Endodermal cell (in vitro differentiated cells): ENCODE results near the gene PCDHA4. TPM values are rescaled to one million over a fixed set of nuclear protein-coding genes. Genes with fewer than 3 reads are reported as not detected.
A peak's percentile ranks its signal among the peaks of the same experiment; 100 is the strongest.
"Not testable (repeated sequence)": the region's sequence is repeated elsewhere in the genome, so short reads cannot be mapped to it uniquely, and the experiment has no call there.

Experiments
- DNase-seq: peaks from one replicate; pipeline ENCODE4 v3.0.0-alpha.2; 2017
- H3K27ac ChIP-seq: 2 replicates; pipeline ENCODE4 v1.5.1; 2013; ENCODE audit warnings: mild to moderate bottlenecking, low read depth, low read length, moderate library complexity
- H3K27me3 ChIP-seq: 2 replicates; pipeline ENCODE4 v1.6.1; 2013; ENCODE audit warnings: mild to moderate bottlenecking, low read length, moderate library complexity; ENCODE audit not compliant: insufficient read depth, control insufficient read depth, poor library complexity, severe bottlenecking
- H3K36me3 ChIP-seq: 2 replicates; pipeline ENCODE4 v1.7.0; 2013; ENCODE audit warnings: mild to moderate bottlenecking, low read length, moderate library complexity; ENCODE audit not compliant: control insufficient read depth, insufficient read depth
- H3K4me1 ChIP-seq: one replicate; pipeline ENCODE4 v1.7.0; 2013; ENCODE audit warnings: low read length; ENCODE audit not compliant: control insufficient read depth, insufficient read depth
- H3K4me3 ChIP-seq: 2 replicates; pipeline ENCODE4 v1.5.1; 2013; ENCODE audit warnings: mild to moderate bottlenecking, low read length, moderate library complexity
- H3K9ac ChIP-seq: 2 replicates; pipeline ENCODE4 v1.6.1; 2013; ENCODE audit warnings: mild to moderate bottlenecking, low read length, moderate library complexity; ENCODE audit not compliant: poor library complexity, severe bottlenecking; ENCODE audit errors: extremely low read depth
- H3K9me3 ChIP-seq: 2 replicates; pipeline ENCODE4 v1.6.1; 2013; ENCODE audit warnings: mild to moderate bottlenecking, low read length, moderate library complexity; ENCODE audit not compliant: control insufficient read depth
- H3K27ac Mint-ChIP-seq: 2 replicates; pipeline ENCODE4 v1.8.0; 2020; ENCODE audit warnings: mixed read lengths
- H3K27me3 Mint-ChIP-seq: 2 replicates; pipeline ENCODE4 v1.8.0; 2021; ENCODE audit warnings: mild to moderate bottlenecking, mixed read lengths; ENCODE audit not compliant: insufficient read depth
- H3K36me3 Mint-ChIP-seq: 2 replicates; pipeline ENCODE4 v1.8.0; 2020; ENCODE audit warnings: low read depth, mixed read lengths
- H3K4me1 Mint-ChIP-seq: 2 replicates; pipeline ENCODE4 v1.8.0; 2020; ENCODE audit warnings: mixed read lengths
- H3K4me3 Mint-ChIP-seq: 2 replicates; pipeline ENCODE4 v1.8.0; 2020; ENCODE audit warnings: mild to moderate bottlenecking, moderate library complexity, mixed read lengths
- H3K9me3 Mint-ChIP-seq: 2 replicates; pipeline ENCODE4 v1.8.0; 2020; ENCODE audit warnings: mild to moderate bottlenecking, mixed read lengths
- WGBS, 2 experiments: methylation state at CpG; one replicate each; pipeline versions ENCODE4 v1.1.5 to v1.1.7; 2013; ENCODE audit warnings: missing lambda C conversion rate in 2 of 2, mixed read lengths in 1 of 2; ENCODE audit not compliant: insufficient coverage in 1 of 2, insufficient read length in 1 of 2; 5-methylcytosine and 5-hydroxymethylcytosine counted together
- total RNA-seq, 2 donors: library from RNA; stranded (reverse); fragmentation: NEBNext Ultra II Directional in 1 of 2; extraction: Animal tissue kit (Norgen Biotek cat#: 25700) in 1 of 2; gene quantifications; 2 replicates in 1 of 2; 3 replicates in 1 of 2; pipeline ENCODE4 v1.2.1, GENCODE V29; 2021
- TF ChIP-seq, protein P1 (sequence below): fragments of 200-600 bp; sonication (generic); conservative IDR thresholded peaks from 2 replicates; pipeline ENCODE4 v1.5.0; 2021; ENCODE audit warnings: antibody characterized with exemption, mild to moderate bottlenecking

The PCDHA4 gene
- total RNA-seq, 2 donors from 2014 or later = 5.6 to 6.3 TPM

DNA sequence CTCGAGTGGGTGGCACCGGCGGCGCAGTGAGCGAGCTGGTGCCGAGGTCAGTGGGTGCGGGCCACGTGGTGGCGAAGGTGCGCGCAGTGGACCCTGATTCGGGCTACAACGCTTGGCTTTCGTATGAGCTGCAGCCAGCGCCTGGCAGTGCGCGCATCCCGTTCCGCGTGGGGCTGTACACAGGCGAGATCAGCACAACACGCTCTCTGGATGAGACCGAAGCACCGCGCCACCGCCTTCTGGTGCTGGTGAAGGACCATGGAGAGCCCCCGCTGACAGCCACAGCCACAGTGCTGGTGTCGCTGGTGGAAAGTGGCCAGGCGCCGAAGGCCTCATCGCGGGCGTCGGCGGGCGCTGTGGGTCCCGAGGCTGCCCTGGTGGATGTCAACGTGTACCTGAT, 16.6 kb downstream of the PCDHA4 start:
- no peaks in the 10 kb centered on the region for H3K27me3 Mint-ChIP-seq
- H3K4me1 Mint-ChIP-seq = peaks cover 3% of the 10 kb centered on the region
- Histone ChIP-seq H3K4me1 (no peaks in the 10 kb centered on the region), H3K4me3 (no peak overlapping the region), H3K36me3 (no peaks in the 10 kb centered on the region), H3K27me3 (no peaks in the 10 kb centered on the region), H3K9me3 (no peaks in the 10 kb centered on the region), H3K27ac (no peak overlapping the region), H3K9ac (no peak overlapping the region)
- peaks cover 4% of the 10 kb centered on the region for H3K9me3 Mint-ChIP-seq
- H3K4me3 Mint-ChIP-seq = no peak overlapping the region
- H3K36me3 Mint-ChIP-seq = peaks cover 22% of the 10 kb centered on the region
- TF ChIP-seq, protein P1, sequence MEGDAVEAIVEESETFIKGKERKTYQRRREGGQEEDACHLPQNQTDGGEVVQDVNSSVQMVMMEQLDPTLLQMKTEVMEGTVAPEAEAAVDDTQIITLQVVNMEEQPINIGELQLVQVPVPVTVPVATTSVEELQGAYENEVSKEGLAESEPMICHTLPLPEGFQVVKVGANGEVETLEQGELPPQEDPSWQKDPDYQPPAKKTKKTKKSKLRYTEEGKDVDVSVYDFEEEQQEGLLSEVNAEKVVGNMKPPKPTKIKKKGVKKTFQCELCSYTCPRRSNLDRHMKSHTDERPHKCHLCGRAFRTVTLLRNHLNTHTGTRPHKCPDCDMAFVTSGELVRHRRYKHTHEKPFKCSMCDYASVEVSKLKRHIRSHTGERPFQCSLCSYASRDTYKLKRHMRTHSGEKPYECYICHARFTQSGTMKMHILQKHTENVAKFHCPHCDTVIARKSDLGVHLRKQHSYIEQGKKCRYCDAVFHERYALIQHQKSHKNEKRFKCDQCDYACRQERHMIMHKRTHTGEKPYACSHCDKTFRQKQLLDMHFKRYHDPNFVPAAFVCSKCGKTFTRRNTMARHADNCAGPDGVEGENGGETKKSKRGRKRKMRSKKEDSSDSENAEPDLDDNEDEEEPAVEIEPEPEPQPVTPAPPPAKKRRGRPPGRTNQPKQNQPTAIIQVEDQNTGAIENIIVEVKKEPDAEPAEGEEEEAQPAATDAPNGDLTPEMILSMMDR = no peak
- no peak overlapping the region for H3K27ac Mint-ChIP-seq
- DNase-seq = no peak
- WGBS, 2 experiments = 95 to 98% methylated on average over 33 to 38 of the region's 38 CpGs

- no peaks in the 10 kb centered on the region for H3K4me1 ChIP-seq
- no peak within 1 kb of the TSS for H3K4me3 ChIP-seq
- no peaks in the 10 kb centered on the region for H3K27me3 Mint-ChIP-seq
- peaks cover 7% of the 10 kb centered on the region for H3K4me1 Mint-ChIP-seq
- H3K27ac Mint-ChIP-seq = peak within 1 kb of the TSS; percentile 89
- H3K27ac ChIP-seq = no peak within 1 kb of the TSS
- WGBS, 2 experiments = 93 to 94% methylated on average over 15 to 27 of the region's 27 CpGs
- TF ChIP-seq, protein P1 = peak; percentile 76
- H3K9ac ChIP-seq = no peak within 1 kb of the TSS
- no peaks in the 10 kb centered on the region for H3K9me3 ChIP-seq
- H3K4me3 Mint-ChIP-seq = peak within 1 kb of the TSS; percentile 80
- H3K9me3 Mint-ChIP-seq = peaks cover 11% of the 10 kb centered on the region
- peaks cover 25% of the 10 kb centered on the region for H3K36me3 Mint-ChIP-seq
- H3K36me3 ChIP-seq = no peaks in the 10 kb centered on the region
- no peak for DNase-seq
- no peaks in the 10 kb centered on the region for H3K27me3 ChIP-seq
Measured at GRCh38 chr5:140827704-140828361, 21.0 kb downstream of the PCDHA4 start, which contains the start of gene PCDHA6. Gene PCDHA6, plus strand, starts transcription at chr5:140827960. Its CDS starts 132 bp downstream, at chr5:140828092.

- DNase-seq = no peak
Measured at GRCh38 chr5:140828362-140828737, 21.5 kb downstream of the PCDHA4 start.

DNA sequence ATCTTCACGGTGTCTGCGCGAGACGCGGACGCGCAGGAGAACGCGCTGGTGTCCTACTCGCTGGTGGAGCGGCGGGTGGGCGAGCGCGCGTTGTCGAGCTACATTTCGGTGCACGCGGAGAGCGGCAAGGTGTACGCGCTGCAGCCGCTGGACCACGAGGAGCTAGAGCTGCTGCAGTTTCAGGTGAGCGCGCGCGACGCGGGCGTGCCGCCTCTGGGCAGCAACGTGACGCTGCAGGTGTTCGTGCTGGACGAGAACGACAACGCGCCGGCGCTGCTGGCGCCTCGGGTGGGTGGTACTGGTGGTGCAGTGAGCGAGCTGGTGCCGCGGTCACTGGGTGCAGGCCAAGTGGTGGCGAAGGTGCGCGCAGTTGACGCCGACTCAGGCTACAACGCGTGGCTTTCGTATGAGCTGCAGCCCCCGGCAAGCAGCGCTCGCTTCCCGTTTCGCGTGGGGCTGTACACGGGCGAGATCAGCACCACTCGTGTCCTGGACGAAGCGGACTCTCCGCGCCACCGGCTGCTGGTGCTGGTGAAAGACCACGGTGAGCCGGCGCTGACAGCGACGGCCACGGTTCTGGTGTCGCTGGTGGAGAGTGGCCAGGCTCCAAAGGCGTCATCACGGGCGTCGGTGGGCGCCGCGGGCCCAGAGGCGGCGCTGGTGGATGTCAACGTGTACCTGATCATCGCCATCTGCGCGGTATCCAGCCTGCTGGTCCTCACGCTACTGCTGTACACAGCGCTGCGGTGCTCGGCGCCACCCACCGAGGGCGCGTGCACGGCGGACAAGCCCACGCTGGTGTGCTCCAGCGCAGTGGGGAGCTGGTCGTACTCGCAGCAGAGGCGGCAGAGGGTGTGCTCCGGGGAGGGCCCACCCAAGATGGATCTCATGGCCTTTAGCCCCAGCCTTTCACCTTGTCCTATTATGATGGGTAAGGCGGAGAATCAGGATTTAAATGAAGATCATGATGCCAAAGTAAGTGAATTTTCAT, 22.9 kb downstream of the PCDHA4 start:
- Mint-ChIP-seq H3K36me3 (peaks cover 15% of the 10 kb centered on the region), H3K4me1 (peaks cover 11% of the 10 kb centered on the region), H3K9me3 (peaks cover 12% of the 10 kb centered on the region)
- 95 to 99% methylated on average over 63 to 105 of the region's 106 CpGs for WGBS, 2 experiments
- H3K4me1 ChIP-seq, H3K36me3 ChIP-seq, DNase-seq, H3K27ac ChIP-seq, H3K27me3 Mint-ChIP-seq, H3K4me3 Mint-ChIP-seq, H3K4me3 ChIP-seq, H3K27ac Mint-ChIP-seq, H3K9ac ChIP-seq, H3K9me3 ChIP-seq, H3K27me3 ChIP-seq: not testable (repeated sequence)

More at GRCh38 chr5:140828362-140828737, 21.5 kb downstream of the PCDHA4 start:
- 96 to 97% methylated on average over 12 to 18 of the region's 18 CpGs for WGBS, 2 experiments
- Mint-ChIP-seq H3K27me3 (no peaks in the 10 kb centered on the region), H3K4me1 (peaks cover 10% of the 10 kb centered on the region), H3K4me3 (peak overlapping the region; percentile 80), H3K36me3 (peaks cover 20% of the 10 kb centered on the region), H3K27ac (peak overlapping the region; percentile 89), H3K9me3 (peaks cover 11% of the 10 kb centered on the region)
- H3K4me3 ChIP-seq = no peak overlapping the region
- TF ChIP-seq, protein P1 = peak; percentile 54
- no peak overlapping the region for H3K27ac ChIP-seq
- H3K9ac ChIP-seq = no peak overlapping the region
- H3K4me1 ChIP-seq = no peaks in the 10 kb centered on the region
- H3K27me3 ChIP-seq = no peaks in the 10 kb centered on the region
- H3K9me3 ChIP-seq = no peaks in the 10 kb centered on the region
- H3K36me3 ChIP-seq = no peaks in the 10 kb centered on the region
